Karpas-422 (cell line): ENCODE results near the gene TCF7L2. TPM values are rescaled to one million over a fixed set of nuclear protein-coding genes. Genes with fewer than 3 reads are reported as not detected.

Experiments
- DNase-seq: peaks from one replicate; pipeline ENCODE4 v3.0.0-alpha.2; 2015
- H2AFZ ChIP-seq: fragments of 200-600 bp; sonication (generic); 2 replicates; pipeline ENCODE4 v1.6.1; 2014; ENCODE audit warnings: antibody characterized with exemption, low read length, mixed read lengths
- H3K27ac ChIP-seq: fragments of 200-600 bp; sonication (generic); 2 replicates; pipeline ENCODE4 v1.5.1; 2014; ENCODE audit warnings: mild to moderate bottlenecking, low read length, moderate library complexity
- H3K27me3 ChIP-seq: fragments of 200-600 bp; sonication (generic); 2 replicates; pipeline ENCODE4 v1.6.1; 2014; ENCODE audit warnings: low read length, mixed read lengths
- H3K36me3 ChIP-seq: fragments of 200-600 bp; sonication (generic); 2 replicates; pipeline ENCODE4 v1.6.1; 2014; ENCODE audit warnings: low read length, mixed read lengths; ENCODE audit not compliant: insufficient read depth
- H3K4me1 ChIP-seq: fragments of 200-600 bp; sonication (generic); 2 replicates; pipeline ENCODE4 v1.6.1; 2014; ENCODE audit warnings: mild to moderate bottlenecking, low read length, mixed read lengths
- H3K4me2 ChIP-seq: fragments of 200-600 bp; sonication (generic); 2 replicates; pipeline ENCODE4 v1.6.1; 2014; ENCODE audit warnings: low read length, low read depth, mild to moderate bottlenecking; ENCODE audit not compliant: poor library complexity, severe bottlenecking
- H3K4me3 ChIP-seq: fragments of 200-600 bp; sonication (generic); 2 replicates; pipeline ENCODE4 v1.5.1; 2014; ENCODE audit warnings: mild to moderate bottlenecking, antibody characterized with exemption, low read length, mixed read lengths
- H3K79me2 ChIP-seq: fragments of 200-600 bp; sonication (generic); 2 replicates; pipeline ENCODE4 v1.6.1; 2014; ENCODE audit warnings: mild to moderate bottlenecking, low read length, mixed read lengths
- H3K9ac ChIP-seq: fragments of 200-600 bp; sonication (generic); 2 replicates; pipeline ENCODE4 v1.6.0; 2014; ENCODE audit warnings: low read length
- H3K9me2 ChIP-seq: fragments of 200-600 bp; sonication (generic), shearing (Covaris generic); replicated peaks from 2 replicates; pipeline ENCODE4 v1.6.0; 2014; ENCODE audit warnings: mild to moderate bottlenecking, low read length, moderate library complexity; ENCODE audit not compliant: insufficient read depth
- H3K9me3 ChIP-seq: fragments of 300-700, 200-600 bp; sonication (generic); 2 replicates; pipeline ENCODE4 v1.6.1; 2014; ENCODE audit warnings: low read length, mixed read lengths
- H4K20me1 ChIP-seq: fragments of 200-600 bp; sonication (generic); 2 replicates; pipeline ENCODE4 v1.6.1; 2014; ENCODE audit warnings: mild to moderate bottlenecking, antibody characterized with exemption, low read length, low read depth; ENCODE audit not compliant: insufficient read depth
- total RNA-seq: library from RNA; depleted of rRNA; stranded (reverse); fragments of >200 nt; shearing (Covaris generic); gene quantifications from 2 replicates; pipeline ENCODE4 v1.2.3, GENCODE V29; 2014; ENCODE audit warnings: low replicate concordance

The TCF7L2 gene
- total RNA-seq, 1 experiment from 2014 or later, result not detected

- H3K27me3 ChIP-seq, result no peaks in the 10 kb centered on the region
Observed at GRCh38 chr10:113128450-113129070, 178.5 kb downstream of the TCF7L2 start.

DNA sequence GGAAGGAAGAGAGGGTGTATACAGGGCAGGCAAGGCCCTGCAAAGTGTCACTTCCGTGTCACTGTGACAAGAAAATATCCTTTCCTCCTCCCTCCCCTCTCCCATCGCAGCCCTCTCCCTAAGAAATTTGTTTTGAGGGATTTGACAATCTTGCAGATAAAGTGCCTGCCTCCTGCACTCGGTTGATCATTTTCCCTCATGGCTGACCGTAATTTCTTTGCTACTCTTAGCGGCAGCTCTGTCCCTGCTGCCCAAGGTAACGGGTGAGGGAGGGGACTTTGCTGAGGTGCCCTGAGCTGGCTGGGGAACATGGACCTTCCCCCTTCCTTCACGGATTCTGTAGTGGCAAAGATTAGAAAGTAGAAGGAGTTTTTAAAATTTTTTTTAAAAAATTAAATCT, 179.1 kb downstream of the TCF7L2 start:
- H4K20me1 ChIP-seq, result no peaks in the 10 kb centered on the region
- H3K36me3 ChIP-seq, result no peaks in the 10 kb centered on the region
- no peaks in the 10 kb centered on the region for H3K9me3 ChIP-seq
- H3K4me3 ChIP-seq, result no peak overlapping the region
- no peak overlapping the region for H3K4me2 ChIP-seq
- H3K27me3 ChIP-seq, result no peaks in the 10 kb centered on the region
- no peaks in the 10 kb centered on the region for H3K4me1 ChIP-seq
- DNase-seq, result no peak
- H3K9ac ChIP-seq, result no peak overlapping the region
- H3K9me2 ChIP-seq, result no peaks in the 10 kb centered on the region
- H3K79me2 ChIP-seq, result no peaks in the 10 kb centered on the region
- H3K27ac ChIP-seq, result no peak overlapping the region
- no peak overlapping the region for H2AFZ ChIP-seq

More at GRCh38 chr10:113128450-113129070, 178.5 kb downstream of the TCF7L2 start:
- DNase-seq, result no peak
- no peaks in the 10 kb centered on the region for H3K36me3 ChIP-seq
- H3K27ac ChIP-seq, result no peak overlapping the region
- no peaks in the 10 kb centered on the region for H3K4me1 ChIP-seq
- H3K9ac ChIP-seq, result no peak overlapping the region
- no peak overlapping the region for H3K4me2 ChIP-seq
- H3K9me3 ChIP-seq, result no peaks in the 10 kb centered on the region
- no peaks in the 10 kb centered on the region for H3K79me2 ChIP-seq
- no peaks in the 10 kb centered on the region for H3K9me2 ChIP-seq
- H2AFZ ChIP-seq, result no peak overlapping the region
- H4K20me1 ChIP-seq, result no peaks in the 10 kb centered on the region
- no peak overlapping the region for H3K4me3 ChIP-seq

DNA sequence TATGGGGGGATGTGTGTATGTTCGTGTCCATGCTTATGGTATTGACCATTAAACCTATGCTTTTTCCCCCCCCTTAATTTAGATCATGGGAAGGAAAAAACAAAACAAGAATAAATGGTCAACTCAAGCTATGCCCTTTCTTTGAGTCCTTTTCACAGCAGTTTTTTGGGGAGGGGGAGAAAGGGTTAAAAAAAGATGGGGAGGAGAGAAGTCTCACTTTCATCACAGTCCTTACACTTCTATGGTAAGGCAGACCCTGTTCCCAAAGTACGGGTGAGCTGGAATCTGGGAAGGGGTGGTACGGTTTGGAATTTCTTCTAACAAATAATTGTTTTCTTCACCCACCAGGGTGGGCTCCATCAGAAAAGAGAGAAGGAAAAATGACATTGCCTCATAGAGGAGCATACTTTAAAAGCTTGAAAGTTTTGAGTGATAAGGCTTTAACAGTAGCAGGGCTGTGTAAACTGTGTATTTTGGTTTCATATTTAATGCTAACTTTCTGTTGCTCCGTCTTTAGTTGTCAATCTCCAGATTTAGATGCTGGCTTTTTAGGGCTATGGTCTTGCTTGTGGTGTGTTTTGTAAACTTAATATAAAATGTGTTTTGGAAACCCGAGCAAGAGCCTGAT, 180.1 kb downstream of the TCF7L2 start:
- Histone ChIP-seq H3K27ac (no peak overlapping the region), H3K79me2 (no peaks in the 10 kb centered on the region), H2AFZ (no peak overlapping the region), H3K9me3 (no peaks in the 10 kb centered on the region), H3K4me3 (no peak overlapping the region), H3K4me2 (no peak overlapping the region), H3K9me2 (no peaks in the 10 kb centered on the region), H3K4me1 (no peaks in the 10 kb centered on the region), H3K36me3 (no peaks in the 10 kb centered on the region), H3K27me3 (no peaks in the 10 kb centered on the region), H3K9ac (no peak overlapping the region), H4K20me1 (no peaks in the 10 kb centered on the region)
- no peak for DNase-seq

GRCh38 chr10:113131613-113132261, 181.7 kb downstream of the TCF7L2 start:
- no peaks in the 10 kb centered on the region for H3K9me3 ChIP-seq
- H3K36me3 ChIP-seq, result no peaks in the 10 kb centered on the region
- H4K20me1 ChIP-seq, result no peaks in the 10 kb centered on the region
- no peak overlapping the region for H3K27ac ChIP-seq
- no peak overlapping the region for H2AFZ ChIP-seq
- no peak for DNase-seq
- H3K9ac ChIP-seq, result no peak overlapping the region
- no peaks in the 10 kb centered on the region for H3K79me2 ChIP-seq
- no peaks in the 10 kb centered on the region for H3K4me1 ChIP-seq
- H3K4me3 ChIP-seq, result no peak overlapping the region
- no peaks in the 10 kb centered on the region for H3K9me2 ChIP-seq
- H3K4me2 ChIP-seq, result no peak overlapping the region
- H3K27me3 ChIP-seq, result no peaks in the 10 kb centered on the region

GRCh38 chr10:113132591-113133121, 182.6 kb downstream of the TCF7L2 start:
- H3K9me3 ChIP-seq, result no peaks in the 10 kb centered on the region
- no peak overlapping the region for H2AFZ ChIP-seq
- no peak overlapping the region for H3K4me2 ChIP-seq
- no peaks in the 10 kb centered on the region for H3K36me3 ChIP-seq
- no peaks in the 10 kb centered on the region for H3K79me2 ChIP-seq
- DNase-seq, result no peak
- H4K20me1 ChIP-seq, result no peaks in the 10 kb centered on the region
- H3K4me3 ChIP-seq, result no peak overlapping the region
- H3K9ac ChIP-seq, result no peak overlapping the region
- H3K4me1 ChIP-seq, result no peaks in the 10 kb centered on the region
- H3K9me2 ChIP-seq, result no peaks in the 10 kb centered on the region
- no peaks in the 10 kb centered on the region for H3K27me3 ChIP-seq
- no peak overlapping the region for H3K27ac ChIP-seq

- H3K27me3 ChIP-seq, result no peaks in the 10 kb centered on the region
Observed at GRCh38 chr10:113133497-113134115, 183.6 kb downstream of the TCF7L2 start.

DNA sequence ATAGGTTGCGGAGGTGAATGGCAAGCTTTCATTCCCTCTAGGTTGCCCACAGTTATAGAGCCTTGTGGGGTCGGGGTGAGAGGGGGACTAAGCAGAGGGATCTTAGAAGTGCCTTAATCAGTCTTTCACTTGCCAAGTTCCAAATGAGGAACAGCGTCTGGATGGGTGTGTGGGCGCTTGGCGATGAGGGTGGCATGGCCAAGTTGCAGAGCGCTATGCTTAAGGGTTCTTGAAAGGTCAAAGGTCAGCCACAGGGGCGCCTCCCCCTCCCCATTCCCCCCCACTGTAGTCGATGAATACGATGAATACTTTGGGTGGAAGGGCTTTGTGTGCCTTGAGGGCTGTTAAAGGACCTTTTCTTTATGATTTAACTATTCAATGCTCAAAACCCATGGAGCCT, 185.0 kb downstream of the TCF7L2 start:
- Histone ChIP-seq H3K4me3 (no peak overlapping the region), H3K79me2 (no peaks in the 10 kb centered on the region), H4K20me1 (no peaks in the 10 kb centered on the region), H3K27me3 (no peaks in the 10 kb centered on the region), H3K9ac (no peak overlapping the region), H2AFZ (no peak overlapping the region), H3K4me1 (no peaks in the 10 kb centered on the region), H3K9me2 (no peaks in the 10 kb centered on the region), H3K27ac (no peak overlapping the region), H3K9me3 (no peaks in the 10 kb centered on the region), H3K36me3 (no peaks in the 10 kb centered on the region), H3K4me2 (no peak overlapping the region)
- no peak for DNase-seq

More at GRCh38 chr10:113133497-113134115, 183.6 kb downstream of the TCF7L2 start:
- Histone ChIP-seq H3K4me2 (no peak overlapping the region), H3K9me3 (no peaks in the 10 kb centered on the region), H3K36me3 (no peaks in the 10 kb centered on the region), H3K9me2 (no peaks in the 10 kb centered on the region), H2AFZ (no peak overlapping the region), H3K4me3 (no peak overlapping the region), H3K27ac (no peak overlapping the region), H3K9ac (no peak overlapping the region), H4K20me1 (no peaks in the 10 kb centered on the region), H3K79me2 (no peaks in the 10 kb centered on the region), H3K4me1 (no peaks in the 10 kb centered on the region)
- DNase-seq, result no peak
